Hepatocyte (in vitro differentiated cells): ENCODE data around the gene WDR26. TPM values are rescaled to one million over a fixed set of nuclear protein-coding genes. Genes with fewer than 3 reads are reported as not detected.

ENCODE experiments used
- DNase-seq: peaks from one replicate; pipeline ENCODE4 v3.0.0-alpha.2; 2016; ENCODE audit warnings: low spot score
- H2AFZ ChIP-seq: fragments of 200-600 bp; sonication (generic); 2 replicates; pipeline ENCODE4 v1.6.0; 2016; ENCODE audit warnings: antibody characterized with exemption, mild to moderate bottlenecking
- H3K27ac ChIP-seq: fragments of 200-600 bp; sonication (generic); 2 replicates; pipeline ENCODE4 v1.5.1; 2016; ENCODE audit warnings: mild to moderate bottlenecking
- H3K27me3 ChIP-seq: fragments of 200-600 bp; sonication (generic); 2 replicates; pipeline ENCODE4 v1.6.1; 2016
- H3K36me3 ChIP-seq: fragments of 200-600 bp; sonication (generic); replicated peaks from 2 replicates; pipeline ENCODE4 v1.5.1; 2016; ENCODE audit warnings: low read depth; ENCODE audit not compliant: insufficient read depth
- H3K4me1 ChIP-seq: fragments of 200-600 bp; sonication (generic); 2 replicates; pipeline ENCODE4 v1.5.1; 2016; ENCODE audit warnings: mild to moderate bottlenecking, moderate library complexity; ENCODE audit not compliant: insufficient read depth
- H3K4me2 ChIP-seq: fragments of 200-600 bp; sonication (generic); 2 replicates; pipeline ENCODE4 v1.6.0; 2016
- H3K4me3 ChIP-seq: fragments of 200-600 bp; sonication (generic); 2 replicates; pipeline ENCODE4 v1.5.1; 2016; ENCODE audit warnings: mild to moderate bottlenecking
- H3K79me2 ChIP-seq: fragments of 200-600 bp; sonication (generic); 2 replicates; pipeline ENCODE4 v1.6.0; 2017; ENCODE audit warnings: mild to moderate bottlenecking
- H3K9me2 ChIP-seq: fragments of 200-600 bp; sonication (generic); replicated peaks from 2 replicates; pipeline ENCODE4 v1.6.0; 2017; ENCODE audit warnings: mild to moderate bottlenecking; ENCODE audit not compliant: insufficient read depth
- H3K9me3 ChIP-seq: fragments of 200-600 bp; sonication (generic); 2 replicates; pipeline ENCODE4 v1.5.1; 2016; ENCODE audit warnings: low read depth, mild to moderate bottlenecking
- H4K20me1 ChIP-seq: fragments of 200-600 bp; sonication (generic); 2 replicates; pipeline ENCODE4 v1.6.0; 2016; ENCODE audit warnings: mild to moderate bottlenecking; ENCODE audit not compliant: insufficient read depth, poor library complexity, severe bottlenecking
- CTCF ChIP-seq: fragments of 200-600 bp; sonication (generic); IDR thresholded peaks from 2 replicates; pipeline ENCODE4 v1.5.1; 2016; ENCODE audit warnings: antibody characterized with exemption, mild to moderate bottlenecking; ENCODE audit not compliant: poor library complexity
- EZH2 ChIP-seq: fragments of 200-600 bp; sonication (generic); IDR thresholded peaks from 2 replicates; pipeline ENCODE4 v1.6.1; 2016; ENCODE audit warnings: antibody characterized with exemption, mild to moderate bottlenecking, borderline replicate concordance
- EZH2phosphoT487 ChIP-seq: fragments of 200-600 bp; sonication (generic); IDR thresholded peaks from one replicate; pipeline ENCODE4 v1.6.1; 2018; ENCODE audit warnings: antibody characterized with exemption, mild to moderate bottlenecking, low read depth, moderate library complexity; ENCODE audit not compliant: unreplicated experiment, severe bottlenecking
- WGBS: methylation state at CpG from one replicate; pipeline ENCODE4 v1.1.6; 2016; ENCODE audit warnings: low lambda C conversion rate; ENCODE audit errors: missing lambda C conversion rate; 5-methylcytosine and 5-hydroxymethylcytosine counted together
- polyA plus RNA-seq: library from polyadenylated mRNA; unstranded; fragments of >200 nt; fragmentation: Nextera tagmentation; extraction: Ambion mirVana; gene quantifications from 2 replicates; pipeline ENCODE4 v1.2.1, GENCODE V29; 2016
- total RNA-seq: library from RNA; depleted of rRNA; stranded (reverse); fragments of >200 nt; gene quantifications from 2 replicates; pipeline ENCODE4 v1.2.3, GENCODE V29; 2014

The WDR26 gene
- total and polyA plus RNA-seq, 2 experiments from 2014 or later = 9.4 to 72.1 TPM

- peaks cover 5% of the 10 kb centered on the region for H3K36me3 ChIP-seq
- no peaks in the 10 kb centered on the region for H3K27me3 ChIP-seq
- no peaks in the 10 kb centered on the region for H3K9me2 ChIP-seq
- H3K9me3 ChIP-seq = no peaks in the 10 kb centered on the region
- H3K4me1 ChIP-seq = no peaks in the 10 kb centered on the region
- H3K4me3 ChIP-seq = no peak overlapping the region
- H2AFZ ChIP-seq = no peak overlapping the region
- H3K27ac ChIP-seq = no peak overlapping the region
- no peak for TF ChIP-seq EZH2phosphoT487
- no peak for TF ChIP-seq CTCF
- TF ChIP-seq EZH2 = no peak
- WGBS = 89% methylated on average over 3 of the region's 3 CpGs
- no peak overlapping the region for H3K4me2 ChIP-seq
- peaks cover 4% of the 10 kb centered on the region for H4K20me1 ChIP-seq
- no peak for DNase-seq
- peaks cover 36% of the 10 kb centered on the region for H3K79me2 ChIP-seq
Measured at GRCh38 chr1:224404916-224405603, 29.5 kb downstream of the WDR26 start.

- WGBS = 97% methylated on average over 1 of the region's 1 CpG
- Histone ChIP-seq H3K27me3 (no peaks in the 10 kb centered on the region), H2AFZ (no peak overlapping the region), H3K79me2 (peaks cover 36% of the 10 kb centered on the region), H3K9me2 (no peaks in the 10 kb centered on the region), H3K4me2 (no peak overlapping the region), H3K4me1 (no peaks in the 10 kb centered on the region), H3K36me3 (peaks cover 8% of the 10 kb centered on the region), H4K20me1 (peaks cover 4% of the 10 kb centered on the region), H3K9me3 (no peaks in the 10 kb centered on the region), H3K27ac (no peak overlapping the region), H3K4me3 (no peak overlapping the region)
- TF ChIP-seq CTCF (no peak), EZH2phosphoT487 (no peak), EZH2 (no peak)
- no peak for DNase-seq
Measured at GRCh38 chr1:224402472-224403036, 32.0 kb downstream of the WDR26 start.

GRCh38 chr1:224399887-224400286 lies 34.7 kb downstream of the WDR26 start:
- Histone ChIP-seq H4K20me1 (no peaks in the 10 kb centered on the region), H3K9me2 (no peaks in the 10 kb centered on the region), H3K9me3 (no peaks in the 10 kb centered on the region), H3K36me3 (peaks cover 8% of the 10 kb centered on the region), H3K79me2 (peaks cover 23% of the 10 kb centered on the region), H3K4me2 (no peak overlapping the region), H3K27me3 (no peaks in the 10 kb centered on the region), H3K27ac (no peak overlapping the region), H3K4me1 (no peaks in the 10 kb centered on the region), H3K4me3 (no peak overlapping the region), H2AFZ (no peak overlapping the region)
- DNase-seq = no peak
- WGBS = 84% methylated on average over 1 of the region's 1 CpG
- TF ChIP-seq EZH2 = no peak

GRCh38 chr1:224393294-224393693 lies 41.3 kb downstream of the WDR26 start:
- H3K4me3 ChIP-seq = no peak overlapping the region
- H3K79me2 ChIP-seq = peaks cover 3% of the 10 kb centered on the region
- H2AFZ ChIP-seq = no peak overlapping the region
- 94% methylated on average over 3 of the region's 3 CpGs for WGBS
- no peaks in the 10 kb centered on the region for H3K36me3 ChIP-seq
- no peaks in the 10 kb centered on the region for H4K20me1 ChIP-seq
- TF ChIP-seq CTCF (no peak), EZH2 (no peak), EZH2phosphoT487 (no peak)
- no peak overlapping the region for H3K27ac ChIP-seq
- H3K9me3 ChIP-seq = no peaks in the 10 kb centered on the region
- no peaks in the 10 kb centered on the region for H3K4me1 ChIP-seq
- H3K4me2 ChIP-seq = no peak overlapping the region
- no peak for DNase-seq
- no peaks in the 10 kb centered on the region for H3K27me3 ChIP-seq
- H3K9me2 ChIP-seq = no peaks in the 10 kb centered on the region
